ENCODE results near the gene SYNJ1.

DNA sequence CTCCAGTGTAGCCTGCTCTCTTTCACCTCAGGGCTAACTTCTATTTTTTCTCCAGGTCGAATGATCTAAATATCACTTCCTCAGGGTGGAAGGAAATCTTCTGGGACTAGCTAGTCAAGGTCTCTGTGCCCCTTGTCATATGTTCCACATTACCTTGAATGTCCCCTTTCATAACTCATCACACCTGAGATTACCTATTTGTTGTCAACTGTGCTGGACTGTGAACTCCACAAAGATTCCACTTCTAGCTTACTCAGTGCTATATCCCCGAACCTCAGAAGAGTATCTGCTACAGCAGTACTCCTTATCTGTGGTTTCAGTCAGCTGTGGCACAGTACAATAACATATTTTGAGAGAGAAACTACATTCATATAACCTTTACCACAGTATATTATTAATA is 14.6 kb upstream of the SYNJ1 start:
- TF ChIP-seq POLR2AphosphoS5 (IDR thresholded peaks at IDR 0.05; ENCODE audit: low read length) (no peak), WRNIP1 (IDR thresholded peaks at IDR 0.05; ENCODE audit: borderline replicate concordance, low read depth, low read length) (no peak), BRCA1 (IDR thresholded peaks at IDR 0.05; ENCODE audit: low read depth, low read length) (no peak), SRF (IDR thresholded peaks at IDR 0.05; ENCODE audit: low read depth in 2 of 2, low read length in 2 of 2) (no peak), SIN3A (IDR thresholded peaks at IDR 0.05; ENCODE audit: low read depth, low read length) (no peak), ETV6 (conservative IDR thresholded peaks at IDR 0.05 in 1 of 2, IDR thresholded peaks at IDR 0.05 in 1 of 2; ENCODE audit: borderline replicate concordance in 1 of 2, low read depth in 1 of 2) (no peak), POU2F2 (IDR thresholded peaks at IDR 0.05; ENCODE audit: borderline replicate concordance, low read depth, low read length) (no peak), EZH2 (IDR thresholded peaks at IDR 0.05; ENCODE audit: borderline replicate concordance, control insufficient read depth, low read depth, low read length) (no peak), SMC3 (IDR thresholded peaks at IDR 0.05; ENCODE audit: borderline replicate concordance, low read length) (no peak)
- TF ChIP-seq, protein P1, sequence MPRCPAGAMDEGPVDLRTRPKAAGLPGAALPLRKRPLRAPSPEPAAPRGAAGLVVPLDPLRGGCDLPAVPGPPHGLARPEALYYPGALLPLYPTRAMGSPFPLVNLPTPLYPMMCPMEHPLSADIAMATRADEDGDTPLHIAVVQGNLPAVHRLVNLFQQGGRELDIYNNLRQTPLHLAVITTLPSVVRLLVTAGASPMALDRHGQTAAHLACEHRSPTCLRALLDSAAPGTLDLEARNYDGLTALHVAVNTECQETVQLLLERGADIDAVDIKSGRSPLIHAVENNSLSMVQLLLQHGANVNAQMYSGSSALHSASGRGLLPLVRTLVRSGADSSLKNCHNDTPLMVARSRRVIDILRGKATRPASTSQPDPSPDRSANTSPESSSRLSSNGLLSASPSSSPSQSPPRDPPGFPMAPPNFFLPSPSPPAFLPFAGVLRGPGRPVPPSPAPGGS (IDR thresholded peaks at IDR 0.05; ENCODE audit: borderline replicate concordance, insufficient read depth, low read depth, low read length, poor library complexity, severe bottlenecking): no peak
- TF ChIP-seq, protein P2, sequence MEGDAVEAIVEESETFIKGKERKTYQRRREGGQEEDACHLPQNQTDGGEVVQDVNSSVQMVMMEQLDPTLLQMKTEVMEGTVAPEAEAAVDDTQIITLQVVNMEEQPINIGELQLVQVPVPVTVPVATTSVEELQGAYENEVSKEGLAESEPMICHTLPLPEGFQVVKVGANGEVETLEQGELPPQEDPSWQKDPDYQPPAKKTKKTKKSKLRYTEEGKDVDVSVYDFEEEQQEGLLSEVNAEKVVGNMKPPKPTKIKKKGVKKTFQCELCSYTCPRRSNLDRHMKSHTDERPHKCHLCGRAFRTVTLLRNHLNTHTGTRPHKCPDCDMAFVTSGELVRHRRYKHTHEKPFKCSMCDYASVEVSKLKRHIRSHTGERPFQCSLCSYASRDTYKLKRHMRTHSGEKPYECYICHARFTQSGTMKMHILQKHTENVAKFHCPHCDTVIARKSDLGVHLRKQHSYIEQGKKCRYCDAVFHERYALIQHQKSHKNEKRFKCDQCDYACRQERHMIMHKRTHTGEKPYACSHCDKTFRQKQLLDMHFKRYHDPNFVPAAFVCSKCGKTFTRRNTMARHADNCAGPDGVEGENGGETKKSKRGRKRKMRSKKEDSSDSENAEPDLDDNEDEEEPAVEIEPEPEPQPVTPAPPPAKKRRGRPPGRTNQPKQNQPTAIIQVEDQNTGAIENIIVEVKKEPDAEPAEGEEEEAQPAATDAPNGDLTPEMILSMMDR (IDR thresholded peaks at IDR 0.05 in 2 of 3, conservative IDR thresholded peaks at IDR 0.05 in 1 of 3; ENCODE audit: control insufficient read depth in 2 of 3, extremely low read depth in 1 of 3, insufficient read depth in 1 of 3, low read depth in 3 of 3, low read length in 3 of 3): no peak
